WTC11 (cell line): ENCODE data around the gene SLIT1.

Source experiments
- CREB1 ChIP-seq: sonication (generic); formaldehyde crosslinking; IDR thresholded peaks from 2 replicates; pipeline ENCODE4 v1.8.0; 2023; ENCODE audit warnings: mild to moderate bottlenecking, missing genetic modification reagents
- NFE2L1 ChIP-seq: sonication (generic); formaldehyde crosslinking; IDR thresholded peaks from 2 replicates; pipeline ENCODE4 v1.8.1; 2023; ENCODE audit warnings: missing genetic modification reagents
- ZNF138 ChIP-seq: sonication (generic); formaldehyde crosslinking; conservative IDR thresholded peaks from 2 replicates; pipeline ENCODE4 v1.8.1; 2022; ENCODE audit warnings: mild to moderate bottlenecking, moderate library complexity, missing genetic modification reagents
- TF ChIP-seq, protein P1 (sequence below): fragments of 200-600 bp; IDR thresholded peaks from 2 replicates; pipeline ENCODE4 v1.8.0; 2022; ENCODE audit warnings: antibody characterized with exemption

GRCh38 chr10:96991313-96991841 is 194.4 kb downstream of the SLIT1 start:
- no peak for TF ChIP-seq CREB1 (CRISPR knock-in tag)
- no peak for TF ChIP-seq ZNF138 (CRISPR knock-in tag)
- TF ChIP-seq NFE2L1 (CRISPR knock-in tag), result no peak
- TF ChIP-seq, protein P1, sequence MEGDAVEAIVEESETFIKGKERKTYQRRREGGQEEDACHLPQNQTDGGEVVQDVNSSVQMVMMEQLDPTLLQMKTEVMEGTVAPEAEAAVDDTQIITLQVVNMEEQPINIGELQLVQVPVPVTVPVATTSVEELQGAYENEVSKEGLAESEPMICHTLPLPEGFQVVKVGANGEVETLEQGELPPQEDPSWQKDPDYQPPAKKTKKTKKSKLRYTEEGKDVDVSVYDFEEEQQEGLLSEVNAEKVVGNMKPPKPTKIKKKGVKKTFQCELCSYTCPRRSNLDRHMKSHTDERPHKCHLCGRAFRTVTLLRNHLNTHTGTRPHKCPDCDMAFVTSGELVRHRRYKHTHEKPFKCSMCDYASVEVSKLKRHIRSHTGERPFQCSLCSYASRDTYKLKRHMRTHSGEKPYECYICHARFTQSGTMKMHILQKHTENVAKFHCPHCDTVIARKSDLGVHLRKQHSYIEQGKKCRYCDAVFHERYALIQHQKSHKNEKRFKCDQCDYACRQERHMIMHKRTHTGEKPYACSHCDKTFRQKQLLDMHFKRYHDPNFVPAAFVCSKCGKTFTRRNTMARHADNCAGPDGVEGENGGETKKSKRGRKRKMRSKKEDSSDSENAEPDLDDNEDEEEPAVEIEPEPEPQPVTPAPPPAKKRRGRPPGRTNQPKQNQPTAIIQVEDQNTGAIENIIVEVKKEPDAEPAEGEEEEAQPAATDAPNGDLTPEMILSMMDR, result no peak
